ENCODE measurements around the gene INSIG2. TPM values are rescaled to one million over a fixed set of nuclear protein-coding genes. Genes with fewer than 3 reads are reported as not detected.

Gene INSIG2
- 10 to 100 TPM; 21.7 to 22.2 TPM for total RNA-seq

- DNase-seq (peak; percentile 97), ATAC-seq (peak; percentile 95)
- Mint-ChIP-seq H3K4me1 (peaks cover 21% of the 10 kb centered on the region), H3K36me3 (peaks cover 9% of the 10 kb centered on the region), H3K27ac (peak within 1 kb of the TSS; percentile 89), H3K9me3 (ENCODE audit: low read depth) (no peaks in the 10 kb centered on the region), H3K27me3 (peaks cover 10% of the 10 kb centered on the region), H3K4me3 (peak within 1 kb of the TSS; percentile 93)
- CTCF ChIA-PET, result interaction anchor here (0.7 to 3.0 kb wide), 11 partner anchors 13 to 274 kb away, joined by 3 to 12 read pairs (median 4); partner anchors contain the start of genes CCDC93 and DDX18
Observed at GRCh38 chr2:118088051-118089024, at the start of gene INSIG2. TSS of gene INSIG2 (plus strand) at chr2:118088471. CDS start at chr2:118096557, 8,086 bp downstream.

- no peak overlapping the region for H3K27ac Mint-ChIP-seq
- peaks cover 2% of the 10 kb centered on the region for H3K36me3 Mint-ChIP-seq
- DNase-seq (no peak), ATAC-seq (no peak)
- H3K9me3 Mint-ChIP-seq (ENCODE audit: low read depth), result peaks cover 2% of the 10 kb centered on the region
- peaks cover 44% of the 10 kb centered on the region for H3K27me3 Mint-ChIP-seq
- no peak overlapping the region for H3K4me3 Mint-ChIP-seq
- CTCF ChIA-PET, result interaction anchor here (1.4 kb wide), 1 partner anchor 8 kb away, joined by 5 read pairs; no protein-coding TSS in a partner anchor
- peaks cover 6% of the 10 kb centered on the region for H3K4me1 Mint-ChIP-seq
Observed at GRCh38 chr2:118040891-118041290, 47.4 kb upstream of the INSIG2 start.

GRCh38 chr2:118044103-118044716 lies 44.1 kb upstream of the INSIG2 start:
- H3K36me3 Mint-ChIP-seq, result no peaks in the 10 kb centered on the region
- H3K27me3 Mint-ChIP-seq, result peaks cover 28% of the 10 kb centered on the region
- CTCF ChIA-PET, result no interaction called here

GRCh38 chr2:118044854-118045253 lies 43.4 kb upstream of the INSIG2 start:
- CTCF ChIA-PET, result no interaction called here
- Mint-ChIP-seq H3K27ac (no peak overlapping the region), H3K4me3 (no peak overlapping the region), H3K27me3 (peaks cover 29% of the 10 kb centered on the region), H3K36me3 (no peaks in the 10 kb centered on the region), H3K4me1 (peaks cover 9% of the 10 kb centered on the region), H3K9me3 (ENCODE audit: low read depth) (no peaks in the 10 kb centered on the region)
- ATAC-seq, result no peak
- DNase-seq, result no peak

More at GRCh38 chr2:118044103-118044716, 44.1 kb upstream of the INSIG2 start:
- Mint-ChIP-seq H3K4me1 (peaks cover 8% of the 10 kb centered on the region), H3K27ac (no peak overlapping the region), H3K9me3 (ENCODE audit: low read depth) (no peaks in the 10 kb centered on the region), H3K4me3 (no peak overlapping the region)
- ATAC-seq (no peak), DNase-seq (no peak)

- Mint-ChIP-seq H3K9me3 (ENCODE audit: low read depth) (no peaks in the 10 kb centered on the region), H3K4me1 (peaks cover 11% of the 10 kb centered on the region), H3K27me3 (peaks cover 32% of the 10 kb centered on the region), H3K27ac (no peak overlapping the region), H3K4me3 (no peak overlapping the region), H3K36me3 (no peaks in the 10 kb centered on the region)
- ATAC-seq, result no peak
- no peak for DNase-seq
- CTCF ChIA-PET, result interaction anchor here (1.8 to 3.1 kb wide), 3 partner anchors 11 to 810 kb away, joined by 8 to 23 read pairs (median 17); no protein-coding TSS in a partner anchor
Observed at GRCh38 chr2:118045286-118045685, 43.0 kb upstream of the INSIG2 start.

- H3K9me3 Mint-ChIP-seq (ENCODE audit: low read depth), result no peaks in the 10 kb centered on the region
- CTCF ChIA-PET, result interaction anchor here (0.6 to 3.1 kb wide), 29 partner anchors 8 to 810 kb away, joined by 3 to 23 read pairs (median 4); partner anchors contain the start of gene INSIG2
- no peak overlapping the region for H3K4me3 Mint-ChIP-seq
- no peak for ATAC-seq
- H3K4me1 Mint-ChIP-seq, result peaks cover 11% of the 10 kb centered on the region
- peaks cover 45% of the 10 kb centered on the region for H3K27me3 Mint-ChIP-seq
- no peak for DNase-seq
- no peak overlapping the region for H3K27ac Mint-ChIP-seq
- H3K36me3 Mint-ChIP-seq, result no peaks in the 10 kb centered on the region
Observed at GRCh38 chr2:118046634-118047210, 41.5 kb upstream of the INSIG2 start.

GRCh38 chr2:118047380-118047826 lies 40.9 kb upstream of the INSIG2 start:
- Mint-ChIP-seq H3K27ac (no peak overlapping the region), H3K27me3 (peaks cover 50% of the 10 kb centered on the region), H3K4me3 (no peak overlapping the region), H3K36me3 (no peaks in the 10 kb centered on the region), H3K9me3 (ENCODE audit: low read depth) (no peaks in the 10 kb centered on the region), H3K4me1 (peaks cover 11% of the 10 kb centered on the region)
- ATAC-seq, result no peak
- DNase-seq, result no peak
- CTCF ChIA-PET, result interaction anchor here (0.9 to 3.1 kb wide), 18 partner anchors 9 to 808 kb away, joined by 3 to 23 read pairs (median 7); no protein-coding TSS in a partner anchor

- Mint-ChIP-seq H3K4me1 (peaks cover 11% of the 10 kb centered on the region), H3K36me3 (no peaks in the 10 kb centered on the region), H3K27me3 (peaks cover 49% of the 10 kb centered on the region), H3K27ac (no peak overlapping the region), H3K9me3 (ENCODE audit: low read depth) (no peaks in the 10 kb centered on the region), H3K4me3 (no peak overlapping the region)
- CTCF ChIA-PET, result interaction anchor here (1.4 to 3.1 kb wide), 3 partner anchors 13 to 807 kb away, joined by 4 to 23 read pairs (median 13); no protein-coding TSS in a partner anchor
- ATAC-seq (no peak), DNase-seq (no peak)
Observed at GRCh38 chr2:118048401-118048800, 39.9 kb upstream of the INSIG2 start.

GRCh38 chr2:118049140-118049815 lies 39.0 kb upstream of the INSIG2 start:
- DNase-seq (no peak), ATAC-seq (no peak)
- H3K36me3 Mint-ChIP-seq, result no peaks in the 10 kb centered on the region
- no peaks in the 10 kb centered on the region for H3K9me3 Mint-ChIP-seq (ENCODE audit: low read depth)
- H3K27ac Mint-ChIP-seq, result no peak overlapping the region
- CTCF ChIA-PET, result interaction anchor here (1.4 to 2.4 kb wide), 2 partner anchors 15 to 806 kb away, joined by 4 to 13 read pairs; no protein-coding TSS in a partner anchor
- H3K4me3 Mint-ChIP-seq, result no peak overlapping the region
- H3K4me1 Mint-ChIP-seq, result peaks cover 11% of the 10 kb centered on the region
- peaks cover 49% of the 10 kb centered on the region for H3K27me3 Mint-ChIP-seq

GRCh38 chr2:118049816-118050140 lies 38.5 kb upstream of the INSIG2 start:
- Mint-ChIP-seq H3K9me3 (ENCODE audit: low read depth) (no peaks in the 10 kb centered on the region), H3K4me3 (no peak overlapping the region), H3K36me3 (no peaks in the 10 kb centered on the region), H3K27ac (no peak overlapping the region), H3K4me1 (peaks cover 8% of the 10 kb centered on the region), H3K27me3 (peaks cover 51% of the 10 kb centered on the region)
- DNase-seq, result no peak
- CTCF ChIA-PET, result interaction anchor here (2.4 kb wide), 1 partner anchor 15 kb away, joined by 13 read pairs; no protein-coding TSS in a partner anchor
- no peak for ATAC-seq

- peaks cover 53% of the 10 kb centered on the region for H3K27me3 Mint-ChIP-seq
Observed at GRCh38 chr2:118050386-118050785, 37.9 kb upstream of the INSIG2 start.

GRCh38 chr2:118050974-118051373 lies 37.3 kb upstream of the INSIG2 start:
- no peaks in the 10 kb centered on the region for H3K36me3 Mint-ChIP-seq
- DNase-seq, result no peak
- no peaks in the 10 kb centered on the region for H3K9me3 Mint-ChIP-seq (ENCODE audit: low read depth)
- peaks cover 55% of the 10 kb centered on the region for H3K27me3 Mint-ChIP-seq
- no peak overlapping the region for H3K27ac Mint-ChIP-seq
- H3K4me1 Mint-ChIP-seq, result peaks cover 4% of the 10 kb centered on the region
- CTCF ChIA-PET, result interaction anchor here (1.1 kb wide), 1 partner anchor 152 kb away, joined by 3 read pairs; no protein-coding TSS in a partner anchor
- H3K4me3 Mint-ChIP-seq, result no peak overlapping the region
- ATAC-seq, result no peak

More at GRCh38 chr2:118050386-118050785, 37.9 kb upstream of the INSIG2 start:
- H3K4me1 Mint-ChIP-seq, result peaks cover 5% of the 10 kb centered on the region
- ATAC-seq (no peak), DNase-seq (no peak)
- CTCF ChIA-PET, result no interaction called here
- no peaks in the 10 kb centered on the region for H3K36me3 Mint-ChIP-seq
- no peak overlapping the region for H3K27ac Mint-ChIP-seq
- no peak overlapping the region for H3K4me3 Mint-ChIP-seq
- H3K9me3 Mint-ChIP-seq (ENCODE audit: low read depth), result no peaks in the 10 kb centered on the region

All from activated CD8-positive, alpha-beta memory T cell treated with anti-CD3 and anti-CD28 coated beads, Interleukin-2, amount 10 ng/mL, durations not matched to agents 7 days and 5 days (primary cell).